ENCODE data around the gene MDM1. TPM values are rescaled to one million over a fixed set of nuclear protein-coding genes. Genes with fewer than 3 reads are reported as not detected.

MDM1 gene
- total RNA-seq, 6 donors from 2014 or later: 3.9 to 29.3 (median 11.0) TPM

DNA sequence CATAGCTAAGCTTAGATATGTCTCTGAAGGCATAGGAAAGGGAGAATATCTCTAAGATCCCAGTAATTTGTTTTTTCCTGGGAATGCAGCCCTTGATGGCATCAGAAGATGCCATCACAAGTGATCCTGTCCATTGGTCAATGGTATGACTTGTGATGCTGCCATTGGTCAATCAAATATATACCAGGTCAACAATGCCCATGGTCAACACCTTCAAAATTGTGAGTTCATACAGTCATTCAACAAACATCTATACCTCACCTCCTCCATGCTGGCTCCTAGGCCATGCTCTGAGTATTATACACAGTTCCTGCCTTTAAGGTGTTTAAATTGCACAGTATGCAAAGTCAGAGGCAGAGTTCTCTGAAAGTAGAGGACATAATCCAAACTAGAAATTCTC lies 59.4 kb downstream of the MDM1 start:
- ATAC-seq (ENCODE audit: low FRiP score in 2 of 2): no peak
- TF ChIP-seq POLR2AphosphoS5 (IDR thresholded peaks at IDR 0.05): no peak
- TF ChIP-seq, protein P1, sequence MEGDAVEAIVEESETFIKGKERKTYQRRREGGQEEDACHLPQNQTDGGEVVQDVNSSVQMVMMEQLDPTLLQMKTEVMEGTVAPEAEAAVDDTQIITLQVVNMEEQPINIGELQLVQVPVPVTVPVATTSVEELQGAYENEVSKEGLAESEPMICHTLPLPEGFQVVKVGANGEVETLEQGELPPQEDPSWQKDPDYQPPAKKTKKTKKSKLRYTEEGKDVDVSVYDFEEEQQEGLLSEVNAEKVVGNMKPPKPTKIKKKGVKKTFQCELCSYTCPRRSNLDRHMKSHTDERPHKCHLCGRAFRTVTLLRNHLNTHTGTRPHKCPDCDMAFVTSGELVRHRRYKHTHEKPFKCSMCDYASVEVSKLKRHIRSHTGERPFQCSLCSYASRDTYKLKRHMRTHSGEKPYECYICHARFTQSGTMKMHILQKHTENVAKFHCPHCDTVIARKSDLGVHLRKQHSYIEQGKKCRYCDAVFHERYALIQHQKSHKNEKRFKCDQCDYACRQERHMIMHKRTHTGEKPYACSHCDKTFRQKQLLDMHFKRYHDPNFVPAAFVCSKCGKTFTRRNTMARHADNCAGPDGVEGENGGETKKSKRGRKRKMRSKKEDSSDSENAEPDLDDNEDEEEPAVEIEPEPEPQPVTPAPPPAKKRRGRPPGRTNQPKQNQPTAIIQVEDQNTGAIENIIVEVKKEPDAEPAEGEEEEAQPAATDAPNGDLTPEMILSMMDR (IDR thresholded peaks at IDR 0.05): no peak
- TF ChIP-seq POLR2A (IDR thresholded peaks at IDR 0.05): no peak
- no peak for TF ChIP-seq EP300 (IDR thresholded peaks at IDR 0.05)
- Histone ChIP-seq H3K27ac (no peak overlapping the region), H3K4me1 (no peaks in the 10 kb centered on the region), H3K9me3 (no peaks in the 10 kb centered on the region), H3K27me3 (no peaks in the 10 kb centered on the region), H3K36me3 (no peaks in the 10 kb centered on the region), H3K4me3 (no peak overlapping the region)
- DNase-seq: no peak

DNA sequence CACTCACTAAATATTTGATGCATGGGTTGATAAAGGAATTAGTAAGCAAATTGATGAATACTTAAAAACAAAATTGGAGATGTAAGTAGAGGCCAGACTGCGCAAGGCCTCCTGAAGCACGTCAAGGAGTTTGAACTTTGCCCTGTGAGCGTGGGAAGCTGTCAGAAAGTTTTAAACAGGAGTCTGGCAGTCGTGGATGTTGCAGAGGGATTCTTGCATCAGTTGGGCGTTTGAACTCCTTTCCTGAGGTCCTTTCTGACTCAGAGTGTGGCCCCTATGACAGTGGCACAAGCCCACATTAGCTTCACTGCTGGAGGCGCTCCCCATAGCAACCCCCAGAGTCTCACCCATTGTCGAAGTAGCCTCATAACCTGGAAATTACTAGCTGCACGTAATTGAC lies 60.8 kb downstream of the MDM1 start:
- no peaks in the 10 kb centered on the region for H3K4me1 ChIP-seq
- no peak overlapping the region for H3K4me3 ChIP-seq
- H3K9me3 ChIP-seq: no peaks in the 10 kb centered on the region
- TF ChIP-seq, protein P1 (IDR thresholded peaks at IDR 0.05): no peak
- TF ChIP-seq EP300 (IDR thresholded peaks at IDR 0.05) (no peak), POLR2A (IDR thresholded peaks at IDR 0.05) (no peak), POLR2AphosphoS5 (IDR thresholded peaks at IDR 0.05) (no peak)
- WGBS, 2 donors: 55 to 64% methylated on average over 8 of the region's 8 CpGs
- ATAC-seq (ENCODE audit: low FRiP score in 2 of 2): no peak
- no peak overlapping the region for H3K27ac ChIP-seq
- no peaks in the 10 kb centered on the region for H3K36me3 ChIP-seq
- H3K27me3 ChIP-seq: no peaks in the 10 kb centered on the region
- no peak for DNase-seq

DNA sequence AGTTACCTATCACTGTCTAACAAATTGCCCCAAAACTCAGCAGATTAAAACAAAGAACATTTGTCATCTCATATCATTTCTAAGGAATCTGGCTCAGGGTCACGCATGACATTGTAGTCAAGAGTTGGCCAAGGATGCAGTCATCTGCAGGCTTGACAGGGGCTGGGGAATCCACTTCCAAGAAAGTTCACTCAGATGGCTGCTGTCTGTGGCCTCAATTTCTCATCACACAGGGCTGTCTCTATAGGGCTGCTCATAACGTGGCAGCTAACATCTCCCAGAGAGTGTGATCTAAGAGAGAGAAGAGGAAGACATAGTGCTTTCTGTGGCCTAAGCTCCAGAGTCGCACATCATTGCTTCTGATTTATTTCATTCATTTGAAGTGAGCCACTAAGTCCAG lies 61.8 kb downstream of the MDM1 start:
- H3K4me1 ChIP-seq: no peaks in the 10 kb centered on the region
- no peaks in the 10 kb centered on the region for H3K27me3 ChIP-seq
- TF ChIP-seq POLR2A (IDR thresholded peaks at IDR 0.05) (no peak), EP300 (IDR thresholded peaks at IDR 0.05) (no peak), POLR2AphosphoS5 (IDR thresholded peaks at IDR 0.05) (no peak)
- TF ChIP-seq, protein P1 (IDR thresholded peaks at IDR 0.05): no peak
- H3K9me3 ChIP-seq: no peaks in the 10 kb centered on the region
- H3K4me3 ChIP-seq: no peak overlapping the region
- no peak overlapping the region for H3K27ac ChIP-seq
- ATAC-seq (ENCODE audit: low FRiP score in 2 of 2) (no peak), DNase-seq (no peak)
- H3K36me3 ChIP-seq: no peaks in the 10 kb centered on the region
- 79 to 95% methylated on average over 3 of the region's 3 CpGs for WGBS, 2 donors

DNA sequence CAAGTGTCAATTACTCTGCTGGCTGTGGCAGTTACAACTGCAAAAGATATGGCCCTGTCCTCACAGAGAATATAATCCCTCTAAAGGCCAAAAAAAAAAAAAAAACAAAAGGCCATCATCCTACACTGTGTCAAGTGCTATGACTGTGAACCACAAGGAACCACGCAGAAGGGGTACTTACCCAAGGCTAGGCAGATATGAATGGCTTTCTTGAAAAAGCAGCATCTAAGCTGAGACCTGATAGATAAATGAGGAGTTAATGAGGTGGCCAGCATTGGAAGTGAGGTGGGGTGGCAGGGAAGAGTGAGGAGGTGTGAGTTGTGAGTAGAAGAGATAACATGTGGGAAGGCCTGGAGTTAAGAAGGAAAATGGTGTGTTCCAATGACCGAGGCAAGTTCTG lies 62.4 kb downstream of the MDM1 start:
- 64 to 78% methylated on average over 2 of the region's 2 CpGs for WGBS, 2 donors
- H3K36me3 ChIP-seq: no peaks in the 10 kb centered on the region
- ATAC-seq (ENCODE audit: low FRiP score in 2 of 2) (peak in 1 of 2 donors; percentile 49), DNase-seq (no peak)
- no peak overlapping the region for H3K4me3 ChIP-seq
- no peaks in the 10 kb centered on the region for H3K27me3 ChIP-seq
- no peak overlapping the region for H3K27ac ChIP-seq
- H3K4me1 ChIP-seq: no peaks in the 10 kb centered on the region
- TF ChIP-seq EP300 (IDR thresholded peaks at IDR 0.05): no peak
- TF ChIP-seq POLR2AphosphoS5 (IDR thresholded peaks at IDR 0.05): no peak
- no peak for TF ChIP-seq POLR2A (IDR thresholded peaks at IDR 0.05)
- TF ChIP-seq, protein P1 (IDR thresholded peaks at IDR 0.05): no peak
- no peaks in the 10 kb centered on the region for H3K9me3 ChIP-seq

DNA sequence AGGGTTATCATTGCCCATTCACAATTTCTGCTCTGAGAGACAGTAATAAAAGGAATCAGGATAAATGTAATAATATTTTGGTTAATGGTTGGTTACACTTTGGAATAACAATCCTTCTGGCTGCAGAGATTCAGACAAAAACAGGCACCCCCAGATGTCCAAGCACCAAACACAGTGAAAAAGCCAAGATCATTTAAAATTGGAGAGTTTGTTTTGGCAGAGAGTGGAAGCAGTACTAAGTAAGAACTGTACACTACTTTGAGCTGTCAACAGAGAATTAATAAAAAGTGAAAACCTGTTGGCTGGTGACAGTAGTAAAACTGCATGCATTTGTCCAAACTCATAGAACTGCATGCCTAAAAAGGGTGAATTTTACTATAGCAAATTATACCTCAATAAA lies 63.2 kb downstream of the MDM1 start:
- Histone ChIP-seq H3K36me3 (no peaks in the 10 kb centered on the region), H3K9me3 (no peaks in the 10 kb centered on the region), H3K27me3 (no peaks in the 10 kb centered on the region), H3K27ac (no peak overlapping the region), H3K4me3 (no peak overlapping the region), H3K4me1 (no peaks in the 10 kb centered on the region)
- TF ChIP-seq, protein P1 (IDR thresholded peaks at IDR 0.05): no peak
- no peak for TF ChIP-seq EP300 (IDR thresholded peaks at IDR 0.05)
- no peak for TF ChIP-seq POLR2A (IDR thresholded peaks at IDR 0.05)
- no peak for TF ChIP-seq POLR2AphosphoS5 (IDR thresholded peaks at IDR 0.05)
- no peak for ATAC-seq (ENCODE audit: low FRiP score in 2 of 2)
- DNase-seq: no peak

All from upper lobe of left lung (tissue), 6 donors.